C4-2B (cell line): ENCODE measurements around the gene SLC49A4.

Experiments
- H3K27ac ChIP-seq: fragments of 450-650 bp; 2 replicates; pipeline ENCODE4 v1.5.1; 2017
- ZFX ChIP-seq: fragments of 450-650 bp; IDR thresholded peaks from 2 replicates; pipeline ENCODE4 v1.6.1; 2017
- TF ChIP-seq, protein P1 (sequence below): fragments of 450-650 bp; conservative IDR thresholded peaks from 2 replicates; pipeline ENCODE4 v1.5.1; 2017; ENCODE audit warnings: mild to moderate bottlenecking

The SLC49A4 gene

DNA sequence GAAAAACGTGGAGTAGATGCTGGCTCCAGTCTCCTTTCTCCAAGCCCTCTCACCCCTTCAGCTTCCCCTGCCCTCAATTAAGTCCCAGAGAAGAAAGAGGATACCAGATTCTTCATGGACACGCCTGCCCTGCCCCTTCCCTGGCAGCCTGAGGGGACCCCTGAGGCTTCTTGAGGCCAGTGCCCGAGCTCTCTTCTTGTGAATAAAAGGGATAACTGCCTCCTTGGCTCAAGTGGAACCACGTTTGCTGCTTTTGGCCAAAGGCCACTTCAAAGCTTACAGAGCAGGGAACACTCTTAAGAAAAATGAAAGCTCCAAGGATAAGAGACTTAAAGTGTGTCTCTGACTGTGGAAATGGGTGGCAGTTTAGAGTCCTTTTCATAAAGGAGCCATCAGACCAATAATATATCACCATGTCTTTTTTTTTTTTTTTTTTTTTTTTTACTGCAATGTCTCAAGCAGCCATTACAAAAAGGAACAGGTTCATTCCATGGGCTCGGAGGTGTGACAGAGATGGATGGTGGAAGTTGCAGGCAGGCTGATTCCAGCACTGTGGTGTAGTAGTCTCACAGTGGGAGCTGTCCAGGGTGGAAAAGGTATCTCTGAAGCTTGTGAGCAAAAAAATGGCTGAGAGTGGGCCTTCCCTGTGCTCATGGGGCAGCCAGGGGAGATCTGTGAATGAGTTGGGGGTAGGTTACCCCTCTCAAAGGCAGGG lies 123.9 kb downstream of the SLC49A4 start:
- H3K27ac ChIP-seq = no peak overlapping the region
- TF ChIP-seq ZFX = no peak
- TF ChIP-seq, protein P1, sequence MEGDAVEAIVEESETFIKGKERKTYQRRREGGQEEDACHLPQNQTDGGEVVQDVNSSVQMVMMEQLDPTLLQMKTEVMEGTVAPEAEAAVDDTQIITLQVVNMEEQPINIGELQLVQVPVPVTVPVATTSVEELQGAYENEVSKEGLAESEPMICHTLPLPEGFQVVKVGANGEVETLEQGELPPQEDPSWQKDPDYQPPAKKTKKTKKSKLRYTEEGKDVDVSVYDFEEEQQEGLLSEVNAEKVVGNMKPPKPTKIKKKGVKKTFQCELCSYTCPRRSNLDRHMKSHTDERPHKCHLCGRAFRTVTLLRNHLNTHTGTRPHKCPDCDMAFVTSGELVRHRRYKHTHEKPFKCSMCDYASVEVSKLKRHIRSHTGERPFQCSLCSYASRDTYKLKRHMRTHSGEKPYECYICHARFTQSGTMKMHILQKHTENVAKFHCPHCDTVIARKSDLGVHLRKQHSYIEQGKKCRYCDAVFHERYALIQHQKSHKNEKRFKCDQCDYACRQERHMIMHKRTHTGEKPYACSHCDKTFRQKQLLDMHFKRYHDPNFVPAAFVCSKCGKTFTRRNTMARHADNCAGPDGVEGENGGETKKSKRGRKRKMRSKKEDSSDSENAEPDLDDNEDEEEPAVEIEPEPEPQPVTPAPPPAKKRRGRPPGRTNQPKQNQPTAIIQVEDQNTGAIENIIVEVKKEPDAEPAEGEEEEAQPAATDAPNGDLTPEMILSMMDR = no peak

DNA sequence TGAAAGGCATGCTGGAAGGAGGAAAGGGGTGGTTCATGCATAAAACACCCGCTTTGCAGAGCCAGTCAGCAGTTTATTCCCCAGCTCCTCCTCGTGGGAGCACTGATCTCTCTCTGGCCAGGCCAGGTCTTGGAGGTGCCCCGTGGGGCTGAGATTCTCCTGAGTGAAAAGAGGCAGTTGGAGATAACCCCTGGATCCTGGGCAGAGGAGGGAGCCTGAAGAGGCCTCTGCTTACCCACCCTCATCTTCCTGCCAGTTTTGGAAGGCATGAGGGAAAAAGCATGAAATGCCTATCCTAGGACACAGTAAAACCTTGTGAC lies 124.4 kb downstream of the SLC49A4 start:
- TF ChIP-seq, protein P1 = no peak
- no peak for TF ChIP-seq ZFX
- H3K27ac ChIP-seq = no peak overlapping the region

DNA sequence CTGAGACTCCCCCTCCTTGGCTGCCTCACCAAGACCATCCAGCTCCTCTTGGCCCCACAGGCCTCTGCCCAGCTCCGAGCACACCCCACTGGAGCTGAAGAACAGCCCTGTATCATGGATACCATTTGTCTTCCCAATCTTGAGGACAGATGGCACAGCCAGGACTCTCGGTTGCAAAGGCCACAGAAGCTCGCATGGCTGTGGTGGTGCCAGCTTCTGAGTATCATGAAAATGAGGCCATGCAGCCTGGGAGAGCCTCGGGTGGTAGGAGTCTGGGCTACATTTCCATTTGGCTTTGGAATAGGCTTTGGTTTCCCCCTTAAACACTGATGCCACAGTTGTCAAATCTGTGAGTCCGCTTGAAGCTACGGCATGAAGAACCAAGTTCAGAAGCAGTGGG lies 126.1 kb downstream of the SLC49A4 start:
- H3K27ac ChIP-seq = no peak overlapping the region

DNA sequence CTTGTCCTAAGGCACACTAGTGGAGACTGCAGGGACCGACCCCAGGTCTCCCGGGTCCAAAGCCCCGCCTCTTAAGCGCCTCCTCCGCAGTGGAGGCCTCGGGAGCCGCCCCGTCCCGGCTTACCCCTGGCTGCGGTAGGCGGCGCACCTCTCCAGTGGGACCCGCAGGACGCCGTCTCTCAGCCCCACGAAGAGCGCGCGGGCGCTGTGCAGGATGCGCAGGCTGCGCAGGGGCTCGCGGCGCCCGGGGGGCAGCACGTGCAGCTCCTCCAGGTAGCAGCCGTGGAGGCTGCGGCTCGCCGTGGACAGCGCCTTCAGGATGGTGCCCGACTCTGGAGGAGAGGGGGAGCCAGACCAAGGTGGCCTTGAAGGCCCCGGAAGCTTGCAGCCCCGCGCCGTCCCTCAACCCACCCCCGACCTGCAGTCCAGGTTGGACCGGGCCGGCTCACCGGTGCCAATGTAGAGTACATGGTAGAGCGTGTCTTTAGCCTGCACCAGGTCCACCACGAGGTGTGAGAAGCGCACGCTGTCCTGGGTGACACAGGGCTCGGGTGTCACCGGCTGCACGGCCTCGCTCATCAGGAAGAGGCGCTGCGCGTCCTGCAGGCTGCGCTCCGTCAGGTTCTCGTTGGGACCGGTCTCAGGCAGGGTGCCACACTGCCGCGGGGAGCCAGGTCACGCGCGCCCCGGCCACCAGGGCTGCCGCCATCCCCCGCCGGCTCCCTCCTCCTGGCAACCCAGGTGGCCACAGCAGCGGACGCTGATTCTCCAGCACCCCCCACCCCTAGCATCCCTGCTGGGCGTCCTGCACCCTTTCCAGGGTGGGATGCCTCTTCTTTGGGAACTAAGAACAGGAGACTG lies 127.2 kb downstream of the SLC49A4 start:
- no peak for TF ChIP-seq ZFX
- TF ChIP-seq, protein P1 = no peak
- H3K27ac ChIP-seq = no peak overlapping the region

More for the DNA sequence above, 126.1 kb downstream of the SLC49A4 start:
- TF ChIP-seq, protein P1 = no peak
- no peak for TF ChIP-seq ZFX

DNA sequence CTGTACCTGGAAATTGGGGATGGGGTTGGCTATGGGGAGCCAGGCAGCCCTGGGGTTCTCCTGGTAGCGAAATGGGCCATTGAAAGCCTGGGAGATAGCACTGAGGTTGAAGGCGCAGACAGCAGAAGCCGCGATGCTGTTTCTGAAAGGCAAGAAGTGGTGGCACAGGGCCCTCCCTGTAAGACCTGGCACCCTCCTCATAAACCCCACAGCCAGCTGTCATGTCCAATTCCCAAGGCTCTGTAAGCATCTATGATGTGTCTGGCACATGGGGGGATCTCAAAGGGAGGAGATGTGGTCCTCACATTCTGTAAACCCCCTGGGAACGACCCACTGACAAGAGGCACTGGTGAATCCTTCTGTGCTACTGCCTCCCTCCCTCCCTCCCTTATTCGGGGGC lies 128.7 kb downstream of the SLC49A4 start:
- TF ChIP-seq, protein P1 = no peak
- no peak for TF ChIP-seq ZFX
- no peak overlapping the region for H3K27ac ChIP-seq

DNA sequence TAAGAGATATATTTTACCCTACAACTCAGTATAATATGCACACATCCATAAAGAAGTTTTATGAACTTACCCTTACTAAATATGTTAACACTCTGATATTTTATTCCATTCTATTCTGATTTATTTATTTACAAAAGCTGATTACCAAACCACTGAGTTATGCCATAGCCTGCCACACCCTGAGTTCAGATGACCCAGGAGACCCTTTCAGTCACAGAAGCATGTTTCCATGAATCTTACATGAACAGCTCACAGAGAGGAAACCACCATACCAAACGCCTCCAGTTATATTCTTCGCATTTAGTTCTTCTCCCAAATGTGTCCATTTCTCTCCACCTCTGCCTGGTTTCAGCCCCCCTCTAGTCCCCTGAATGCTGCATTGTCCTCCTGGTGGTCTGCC lies 129.2 kb downstream of the SLC49A4 start:
- H3K27ac ChIP-seq = no peak overlapping the region
- no peak for TF ChIP-seq ZFX
- TF ChIP-seq, protein P1 = no peak

DNA sequence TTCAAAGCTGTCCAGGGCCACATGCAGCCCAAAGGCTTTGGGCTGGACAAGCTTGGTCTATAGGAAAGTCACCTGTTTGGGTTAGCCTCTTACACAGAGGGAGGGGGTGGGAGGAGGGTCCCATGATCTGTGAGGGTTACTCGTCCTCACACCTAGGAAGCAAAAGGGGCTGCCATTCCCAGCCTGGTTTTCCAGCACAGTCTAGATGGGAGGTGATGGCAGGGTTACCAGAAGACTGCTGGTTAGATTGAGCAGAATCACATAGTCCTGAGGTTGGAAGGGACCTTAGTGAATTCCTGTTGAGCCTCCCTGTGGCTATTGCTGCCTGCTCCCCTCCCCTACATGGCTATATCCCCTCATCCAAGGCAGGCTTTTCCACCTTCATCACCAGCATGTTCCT lies 130.9 kb downstream of the SLC49A4 start:
- H3K27ac ChIP-seq = no peak overlapping the region
- TF ChIP-seq, protein P1 = no peak
- no peak for TF ChIP-seq ZFX
